HepG2 (cell line): Measurements from ENCODE around the gene FXR2. TPM values are rescaled to one million over a fixed set of nuclear protein-coding genes. Genes with fewer than 3 reads are reported as not detected.

ENCODE experiments used
- BRF2 ChIP-seq: sonication (generic); formaldehyde crosslinking; IDR thresholded peaks from 2 replicates; pipeline ENCODE4 v1.8.1; 2022; ENCODE audit warnings: mild to moderate bottlenecking, missing genetic modification reagents
- KDM6A ChIP-seq: IDR thresholded peaks from 2 replicates; pipeline ENCODE4 v1.6.1; 2016; ENCODE audit warnings: low read depth
- MAZ ChIP-seq, 2 experiments: sonication (generic) in 1 of 2; formaldehyde crosslinking in 1 of 2; IDR thresholded peaks; 2 replicates each; pipeline versions ENCODE4 v1.5.0 to v1.6.1; 2012 to 2020; ENCODE audit warnings: low read depth in 2 of 2, mild to moderate bottlenecking in 2 of 2, borderline replicate concordance in 1 of 2, improper control_type of control experiment in 1 of 2, low read length in 1 of 2, missing genetic modification reagents in 1 of 2, moderate library complexity in 1 of 2
- MLX ChIP-seq: IDR thresholded peaks from 2 replicates; pipeline ENCODE4 v1.6.1; 2016
- NCOA2 ChIP-seq: sonication (generic); formaldehyde crosslinking; IDR thresholded peaks from 2 replicates; pipeline ENCODE4 v1.8.0; 2022; ENCODE audit warnings: inconsistent platforms
- NFKBIZ ChIP-seq: IDR thresholded peaks from 2 replicates; pipeline ENCODE4 v1.6.1; 2018; ENCODE audit warnings: missing genetic modification reagents, missing compliant biosample characterization
- NFRKB ChIP-seq: fragments of 450-650 bp; IDR thresholded peaks from 2 replicates; pipeline ENCODE4 v1.6.1; 2017
- PHB2 ChIP-seq: fragments of 450-650 bp; IDR thresholded peaks from 2 replicates; pipeline ENCODE4 v1.6.1; 2018; ENCODE audit not compliant: partially characterized antibody
- PHF21A ChIP-seq: sonication (generic); formaldehyde crosslinking; IDR thresholded peaks from 2 replicates; pipeline ENCODE4 v1.5.0; 2020; ENCODE audit warnings: mild to moderate bottlenecking, missing genetic modification reagents
- RARA ChIP-seq: IDR thresholded peaks from 2 replicates; pipeline ENCODE4 v1.6.1; 2016; ENCODE audit warnings: missing genetic modification reagents, missing compliant biosample characterization
- STAT6 ChIP-seq: sonication (generic); formaldehyde crosslinking; IDR thresholded peaks from 2 replicates; pipeline ENCODE4 v1.4.0; 2020; ENCODE audit warnings: missing genetic modification reagents, mild to moderate bottlenecking, borderline replicate concordance
- TCF7 ChIP-seq: sonication (generic); IDR thresholded peaks from 2 replicates; pipeline ENCODE4 v1.6.1; 2016; ENCODE audit warnings: antibody characterized with exemption, low read depth
- ZFP82 ChIP-seq: sonication (generic); formaldehyde crosslinking; IDR thresholded peaks from 2 replicates; pipeline ENCODE4 v1.5.1; 2020; ENCODE audit warnings: mild to moderate bottlenecking, missing genetic modification reagents, borderline replicate concordance
- ZNF550 ChIP-seq: sonication (generic); formaldehyde crosslinking; IDR thresholded peaks from 2 replicates; pipeline ENCODE4 v1.4.0; 2020; ENCODE audit warnings: mild to moderate bottlenecking, missing genetic modification reagents, borderline replicate concordance
- ZNF710 ChIP-seq: sonication (generic); formaldehyde crosslinking; IDR thresholded peaks from 2 replicates; pipeline ENCODE4 v1.5.0; 2020; ENCODE audit warnings: mild to moderate bottlenecking, missing genetic modification reagents, borderline replicate concordance
- polyA plus RNA-seq, 8 experiments: library from polyadenylated mRNA; depleted of rRNA in 3 of 8; stranded (reverse) in 7 of 8; unstranded in 1 of 8; fragments of >200 nt; fragmentation: Illumina TruSeq in 4 of 8; extraction: Trizol in 4 of 8; gene quantifications; 2 replicates each; pipeline versions ENCODE4 v1.2.1 to v1.2.3, GENCODE V29; 2011 to 2016; ENCODE audit warnings: low read depth in 4 of 8, missing spikeins in 1 of 8, mixed read lengths in 1 of 8; ENCODE audit not compliant: insufficient read depth in 1 of 8
- total RNA-seq, 5 experiments: library from RNA; depleted of rRNA; stranded (reverse); fragments of >200 nt; fragmentation: Illumina TruSeq; extraction: Trizol; gene quantifications; 2 replicates each; pipeline ENCODE4 v1.2.3, GENCODE V29; 2016; ENCODE audit warnings: low read depth in 1 of 5
- TF ChIP-seq, protein P1 (sequence below): sonication (generic); formaldehyde crosslinking; IDR thresholded peaks from 2 replicates; pipeline ENCODE4 v1.4.0; 2020; ENCODE audit warnings: missing genetic modification reagents

The FXR2 gene
- total and polyA plus RNA-seq, 2 of the 13 experiments (the other 11 are each of a cell fraction or from before 2014, with no cell fraction given), result 20.9 to 24.4 TPM

DNA sequence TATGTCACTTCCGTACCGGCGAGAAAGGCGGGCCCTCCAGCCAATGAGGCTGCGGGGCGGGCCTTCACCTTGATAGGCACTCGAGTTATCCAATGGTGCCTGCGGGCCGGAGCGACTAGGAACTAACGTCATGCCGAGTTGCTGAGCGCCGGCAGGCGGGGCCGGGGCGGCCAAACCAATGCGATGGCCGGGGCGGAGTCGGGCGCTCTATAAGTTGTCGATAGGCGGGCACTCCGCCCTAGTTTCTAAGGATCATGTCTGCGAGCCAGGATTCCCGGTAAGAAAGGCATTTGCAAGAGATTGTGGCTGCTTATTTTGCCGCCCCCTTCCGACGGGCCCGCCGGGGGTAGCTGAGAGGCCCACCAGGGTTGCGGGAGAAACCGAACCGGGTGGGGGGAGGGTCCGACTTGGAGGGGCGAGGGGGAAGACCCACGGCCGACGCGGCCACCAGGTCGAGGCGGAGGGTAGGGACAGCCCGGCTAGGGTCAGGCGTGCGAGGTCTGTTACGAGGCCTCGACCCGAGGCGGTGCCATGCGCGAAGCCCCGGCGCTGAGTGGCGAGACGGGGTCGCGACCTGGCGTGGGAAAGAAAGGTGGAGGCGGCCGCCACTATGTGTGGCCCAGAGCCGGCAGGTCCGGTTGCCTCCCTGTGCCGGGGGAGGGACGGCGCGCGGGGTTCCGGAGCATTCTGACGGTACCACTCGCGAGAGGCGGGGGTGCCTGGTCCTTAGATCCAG lies 41.9 kb downstream of the FXR2 start (continued):
- TF ChIP-seq STAT6 (CRISPR knock-in tag) (no peak), NFKBIZ (CRISPR knock-in tag) (no peak), BRF2 (CRISPR knock-in tag) (0 out of 2 replicates have a peak, but pooled peaks have one; percentile 6), ZNF550 (CRISPR knock-in tag) (no peak), PHB2 (no peak), MAZ (IDR thresholded peaks at IDR 0.05; ENCODE audit: borderline replicate concordance, low read depth, low read length) (0 out of 2 replicates have a peak, but pooled peaks have one; percentile 60), MAZ (CRISPR knock-in tag; IDR thresholded peaks at IDR 0.05; ENCODE audit: low read depth) (peak; percentile 82), NFRKB (no peak), PHF21A (CRISPR knock-in tag) (0 out of 2 replicates have a peak, but pooled peaks have one; percentile 8), ZFP82 (CRISPR knock-in tag) (peak; percentile 62; the same call in 1 of the 2 replicates), ZNF710 (peak; percentile 77; the same call in 1 of the 2 replicates), NCOA2 (no peak), TCF7 (no peak), RARA (CRISPR knock-in tag) (no peak), MLX (no peak), KDM6A (no peak)
- TF ChIP-seq, protein P1, sequence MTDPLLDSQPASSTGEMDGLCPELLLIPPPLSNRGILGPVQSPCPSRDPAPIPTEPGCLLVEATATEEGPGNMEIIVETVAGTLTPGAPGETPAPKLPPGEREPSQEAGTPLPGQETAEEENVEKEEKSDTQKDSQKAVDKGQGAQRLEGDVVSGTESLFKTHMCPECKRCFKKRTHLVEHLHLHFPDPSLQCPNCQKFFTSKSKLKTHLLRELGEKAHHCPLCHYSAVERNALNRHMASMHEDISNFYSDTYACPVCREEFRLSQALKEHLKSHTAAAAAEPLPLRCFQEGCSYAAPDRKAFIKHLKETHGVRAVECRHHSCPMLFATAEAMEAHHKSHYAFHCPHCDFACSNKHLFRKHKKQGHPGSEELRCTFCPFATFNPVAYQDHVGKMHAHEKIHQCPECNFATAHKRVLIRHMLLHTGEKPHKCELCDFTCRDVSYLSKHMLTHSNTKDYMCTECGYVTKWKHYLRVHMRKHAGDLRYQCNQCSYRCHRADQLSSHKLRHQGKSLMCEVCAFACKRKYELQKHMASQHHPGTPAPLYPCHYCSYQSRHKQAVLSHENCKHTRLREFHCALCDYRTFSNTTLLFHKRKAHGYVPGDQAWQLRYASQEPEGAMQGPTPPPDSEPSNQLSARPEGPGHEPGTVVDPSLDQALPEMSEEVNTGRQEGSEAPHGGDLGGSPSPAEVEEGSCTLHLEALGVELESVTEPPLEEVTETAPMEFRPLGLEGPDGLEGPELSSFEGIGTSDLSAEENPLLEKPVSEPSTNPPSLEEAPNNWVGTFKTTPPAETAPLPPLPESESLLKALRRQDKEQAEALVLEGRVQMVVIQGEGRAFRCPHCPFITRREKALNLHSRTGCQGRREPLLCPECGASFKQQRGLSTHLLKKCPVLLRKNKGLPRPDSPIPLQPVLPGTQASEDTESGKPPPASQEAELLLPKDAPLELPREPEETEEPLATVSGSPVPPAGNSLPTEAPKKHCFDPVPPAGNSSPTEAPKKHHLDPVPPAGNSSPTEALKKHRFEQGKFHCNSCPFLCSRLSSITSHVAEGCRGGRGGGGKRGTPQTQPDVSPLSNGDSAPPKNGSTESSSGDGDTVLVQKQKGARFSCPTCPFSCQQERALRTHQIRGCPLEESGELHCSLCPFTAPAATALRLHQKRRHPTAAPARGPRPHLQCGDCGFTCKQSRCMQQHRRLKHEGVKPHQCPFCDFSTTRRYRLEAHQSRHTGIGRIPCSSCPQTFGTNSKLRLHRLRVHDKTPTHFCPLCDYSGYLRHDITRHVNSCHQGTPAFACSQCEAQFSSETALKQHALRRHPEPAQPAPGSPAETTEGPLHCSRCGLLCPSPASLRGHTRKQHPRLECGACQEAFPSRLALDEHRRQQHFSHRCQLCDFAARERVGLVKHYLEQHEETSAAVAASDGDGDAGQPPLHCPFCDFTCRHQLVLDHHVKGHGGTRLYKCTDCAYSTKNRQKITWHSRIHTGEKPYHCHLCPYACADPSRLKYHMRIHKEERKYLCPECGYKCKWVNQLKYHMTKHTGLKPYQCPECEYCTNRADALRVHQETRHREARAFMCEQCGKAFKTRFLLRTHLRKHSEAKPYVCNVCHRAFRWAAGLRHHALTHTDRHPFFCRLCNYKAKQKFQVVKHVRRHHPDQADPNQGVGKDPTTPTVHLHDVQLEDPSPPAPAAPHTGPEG, result peak; percentile 17; the same call in 1 of the 2 replicates
